ENCODE measurements around the gene NF1. TPM values are rescaled to one million over a fixed set of nuclear protein-coding genes. Genes with fewer than 3 reads are reported as not detected.
"Not testable (repeated sequence)": the region's sequence is repeated elsewhere in the genome, so short reads cannot be mapped to it uniquely, and the experiment has no call there.

Gene NF1
- total and polyA plus RNA-seq, 10 donors = 3.1 to 97.7 (median 58.3) TPM

GRCh38 chr17:31310886-31311285 lies 216.1 kb downstream of the NF1 start:
- WGBS, 5 donors = 18 to 41% (median 23%) methylated on average over 7 of the region's 7 CpGs
- peak; percentile 71 for DNase-seq

GRCh38 chr17:31311526-31311925 lies 216.7 kb downstream of the NF1 start:
- no peak for TF ChIP-seq POLR2AphosphoS5 (IDR thresholded peaks at IDR 0.05)
- TF ChIP-seq POLR2A (IDR thresholded peaks at IDR 0.05) = no peak
- no peak for DNase-seq
- Histone ChIP-seq H3K4me3 (peak overlapping the region; percentile 32 to 73 (median 44)), H3K27ac (peak overlapping the region; percentile 83 to 94 (median 90)), H3K36me3 (peaks cover 0 to 16% (median 4%) of the 10 kb centered on the region in 6 donors), H3K9me3 (no peaks in the 10 kb centered on the region), H3K27me3 (replicated peaks in 1 of 7) (no peaks in the 10 kb centered on the region), H3K4me1 (peaks cover 25 to 75% (median 57%) of the 10 kb centered on the region in 6 donors)
- 17 to 42% (median 28%) methylated on average over 3 of the region's 3 CpGs for WGBS, 5 donors
- intact Hi-C loops (cut with DNase I; ENCODE audit: low total_unique reads) = no loop called here

More at GRCh38 chr17:31310886-31311285, 216.1 kb downstream of the NF1 start:
- no peak for TF ChIP-seq CTCF (IDR thresholded peaks at IDR 0.05 in 8 of 11, conservative IDR thresholded peaks at IDR 0.05 in 3 of 11)
- TF ChIP-seq POLR2AphosphoS5 (IDR thresholded peaks at IDR 0.05) = peak in 2 of 3 donors; percentile 56 to 63
- peak in 1 of 3 donors; percentile 48 for TF ChIP-seq POLR2A (IDR thresholded peaks at IDR 0.05)
- peak overlapping the region; percentile 83 to 94 (median 90) for H3K27ac ChIP-seq
- intact Hi-C loops (cut with DNase I; ENCODE audit: low total_unique reads) = no loop called here
- no peaks in the 10 kb centered on the region for H3K9me3 ChIP-seq
- no peaks in the 10 kb centered on the region for H3K27me3 ChIP-seq (replicated peaks in 1 of 7)
- peak overlapping the region; percentile 32 to 73 (median 44) for H3K4me3 ChIP-seq
- H3K4me1 ChIP-seq = peaks cover 25 to 75% (median 57%) of the 10 kb centered on the region in 6 donors
- peaks cover 0 to 23% (median 5%) of the 10 kb centered on the region in 6 donors for H3K36me3 ChIP-seq

- peak; percentile 87 for DNase-seq
- TF ChIP-seq POLR2AphosphoS5 (IDR thresholded peaks at IDR 0.05) = peak in 2 of 3 donors; percentile 48 to 55
- Histone ChIP-seq H3K4me1 (peaks cover 22 to 75% (median 56%) of the 10 kb centered on the region in 6 donors), H3K27ac (peak overlapping the region; percentile 83 to 94 (median 90)), H3K4me3 (peak overlapping the region; percentile 32 to 73 (median 44))
- 23 to 31% (median 25%) methylated on average over 6 to 7 of the region's 7 CpGs for WGBS, 5 donors
- H3K27me3 ChIP-seq (replicated peaks in 1 of 7); H3K36me3 ChIP-seq; intact Hi-C loops (cut with DNase I; ENCODE audit: low total_unique reads); H3K9me3 ChIP-seq: not testable (repeated sequence)
Measured at GRCh38 chr17:31312223-31312622, 217.4 kb downstream of the NF1 start.

GRCh38 chr17:31313982-31314781 lies 219.4 kb downstream of the NF1 start, which contains the start of gene EVI2B:
EVI2B (minus strand) TSS chr17:31314054; CDS start chr17:31305609, 8,445 bp downstream.
- Histone ChIP-seq H3K27ac (peak within 1 kb of the TSS; percentile 83 to 94 (median 90)), H3K36me3 (peaks cover 0 to 6% (median 0%) of the 10 kb centered on the region in 6 donors), H3K4me1 (peaks cover 9 to 75% (median 48%) of the 10 kb centered on the region in 6 donors), H3K4me3 (peak within 1 kb of the TSS; percentile 32 to 73 (median 44)), H3K9me3 (no peaks in the 10 kb centered on the region), H3K27me3 (replicated peaks in 1 of 7) (no peaks in the 10 kb centered on the region)
- no peak for TF ChIP-seq POLR2AphosphoS5 (IDR thresholded peaks at IDR 0.05)
- no peak for TF ChIP-seq CTCF (IDR thresholded peaks at IDR 0.05 in 8 of 11, conservative IDR thresholded peaks at IDR 0.05 in 3 of 11)
- peak in 1 of 3 donors; percentile 50 for TF ChIP-seq POLR2A (IDR thresholded peaks at IDR 0.05)
- intact Hi-C loops (cut with DNase I; ENCODE audit: low total_unique reads) = no loop called here
- DNase-seq = no peak
- WGBS, 5 donors = 14 to 32% (median 16%) methylated on average over 3 of the region's 3 CpGs

- no peak for DNase-seq
- no peaks in the 10 kb centered on the region for H3K27me3 ChIP-seq (replicated peaks in 1 of 7)
- intact Hi-C loops (cut with DNase I; ENCODE audit: low total_unique reads) = no loop called here
- 44 to 66% (median 54%) methylated on average over 3 of the region's 3 CpGs for WGBS, 5 donors
- H3K27ac ChIP-seq = peak overlapping the region; percentile 83 to 94 (median 90)
- TF ChIP-seq POLR2A (IDR thresholded peaks at IDR 0.05) (no peak), POLR2AphosphoS5 (IDR thresholded peaks at IDR 0.05) (no peak), CTCF (IDR thresholded peaks at IDR 0.05 in 8 of 11, conservative IDR thresholded peaks at IDR 0.05 in 3 of 11) (no peak)
- no peaks in the 10 kb centered on the region for H3K9me3 ChIP-seq
- H3K36me3 ChIP-seq = peaks cover 0 to 6% (median 0%) of the 10 kb centered on the region in 6 donors
- peaks cover 9 to 75% (median 44%) of the 10 kb centered on the region in 6 donors for H3K4me1 ChIP-seq
- peak overlapping the region in 3 of 8 donors; percentile 45 to 73 (median 54) for H3K4me3 ChIP-seq
Measured at GRCh38 chr17:31314782-31315100, 220.0 kb downstream of the NF1 start.
